Inferior parietal cortex (tissue), 1 donor: Measurements from ENCODE around the gene BMP2K.

Experiments
- DNase-seq: peaks from one replicate; pipeline ENCODE4 v3.0.0-alpha.2; 2016; ENCODE audit errors: extremely low spot score

Gene BMP2K

GRCh38 chr4:78776079-78776728 lies at the start of gene BMP2K:
BMP2K (plus strand) TSS chr4:78776350; CDS start chr4:78776544, 194 bp downstream.
- DNase-seq, result no peak

- DNase-seq, result no peak
These were observed 49.6 kb upstream of the BMP2K start for GRCh38 chr4:78726546-78726945.

- no peak for DNase-seq
These were observed 43.6 kb upstream of the BMP2K start for GRCh38 chr4:78732332-78733104.

- DNase-seq, result no peak
These were observed 41.5 kb upstream of the BMP2K start for GRCh38 chr4:78734441-78735162.

- no peak for DNase-seq
These were observed 40.5 kb upstream of the BMP2K start for GRCh38 chr4:78735697-78736096.

- DNase-seq, result no peak
These were observed 39.1 kb upstream of the BMP2K start for GRCh38 chr4:78737035-78737434.

- DNase-seq, result no peak
These were observed 38.2 kb upstream of the BMP2K start for GRCh38 chr4:78737973-78738372.

GRCh38 chr4:78742300-78742699 lies 33.9 kb upstream of the BMP2K start:
- DNase-seq, result no peak

GRCh38 chr4:78747475-78747922 lies 28.7 kb upstream of the BMP2K start:
- no peak for DNase-seq

GRCh38 chr4:78748381-78748780 lies 27.8 kb upstream of the BMP2K start:
- no peak for DNase-seq

- DNase-seq, result no peak
These were observed 26.7 kb upstream of the BMP2K start for GRCh38 chr4:78749258-78749971.

GRCh38 chr4:78749972-78750727 lies 26.0 kb upstream of the BMP2K start:
- DNase-seq, result no peak

- no peak for DNase-seq
These were observed 23.1 kb upstream of the BMP2K start for GRCh38 chr4:78753091-78753490.

- no peak for DNase-seq
These were observed 21.3 kb upstream of the BMP2K start for GRCh38 chr4:78754872-78755271.

- no peak for DNase-seq
These were observed 20.0 kb upstream of the BMP2K start for GRCh38 chr4:78756137-78756536.

- DNase-seq, result no peak
These were observed 19.4 kb upstream of the BMP2K start for GRCh38 chr4:78756776-78757175.

- no peak for DNase-seq
These were observed 18.6 kb upstream of the BMP2K start for GRCh38 chr4:78757574-78757973.

- DNase-seq, result no peak
These were observed 18.1 kb upstream of the BMP2K start for GRCh38 chr4:78758085-78758484.

- DNase-seq, result no peak
These were observed 13.6 kb upstream of the BMP2K start for GRCh38 chr4:78762529-78762928.

GRCh38 chr4:78763251-78763650 lies 12.9 kb upstream of the BMP2K start:
- DNase-seq, result no peak

- no peak for DNase-seq
These were observed 12.3 kb upstream of the BMP2K start for GRCh38 chr4:78763763-78764387.
